ENCODE measurements around the gene TPH2.

TPH2 gene

DNA sequence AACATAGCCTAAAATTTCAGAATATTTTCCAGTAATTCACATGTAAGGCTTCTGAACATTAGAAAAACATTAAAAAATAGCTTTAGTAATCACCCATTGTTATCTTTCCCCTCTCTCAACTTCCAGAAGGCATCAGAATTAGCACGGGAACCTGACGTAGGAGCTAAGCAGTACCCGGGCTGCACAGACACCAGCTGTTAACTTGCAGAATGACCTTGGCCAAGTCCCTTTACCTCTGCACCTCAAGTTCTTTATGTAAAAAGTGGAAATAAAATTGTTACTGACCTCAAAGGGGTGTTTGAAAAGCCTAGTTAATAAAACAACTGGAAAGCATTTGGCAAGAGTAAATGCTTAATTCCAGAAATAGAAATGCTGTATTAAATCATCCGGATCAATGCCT lies 7.2 kb downstream of the TPH2 start:
- Histone ChIP-seq H3K4me3 (ENCODE audit: low read depth in 1 of 2, low read length in 2 of 2) (no peak overlapping the region), H3K27ac (ENCODE audit: low read depth, low read length) (no peak overlapping the region), H3K9ac (ENCODE audit: low read length) (no peak overlapping the region), H3K36me3 (ENCODE audit: insufficient read depth, low read length) (no peaks in the 10 kb centered on the region), H3K9me3 (ENCODE audit: low read length) (no peaks in the 10 kb centered on the region), H3K27me3 (ENCODE audit: control insufficient read depth in 1 of 2, insufficient read depth in 2 of 2, low read length in 2 of 2) (no peaks in the 10 kb centered on the region), H3K4me1 (ENCODE audit: insufficient read depth, low read length) (no peaks in the 10 kb centered on the region)

- H3K27me3 ChIP-seq (ENCODE audit: control insufficient read depth in 1 of 2, insufficient read depth in 2 of 2, low read length in 2 of 2): no peaks in the 10 kb centered on the region
- H3K36me3 ChIP-seq (ENCODE audit: insufficient read depth, low read length): no peaks in the 10 kb centered on the region
- no peaks in the 10 kb centered on the region for H3K4me1 ChIP-seq (ENCODE audit: insufficient read depth, low read length)
- H3K4me3 ChIP-seq (ENCODE audit: low read depth in 1 of 2, low read length in 2 of 2): no peak overlapping the region
- no peaks in the 10 kb centered on the region for H3K9me3 ChIP-seq (ENCODE audit: low read length)
- H3K27ac ChIP-seq (ENCODE audit: low read depth, low read length): no peak overlapping the region
- H3K9ac ChIP-seq (ENCODE audit: low read length): no peak overlapping the region
Observed at GRCh38 chr12:71947645-71948105, 9.0 kb downstream of the TPH2 start.

- H3K4me1 ChIP-seq (ENCODE audit: insufficient read depth, low read length): no peaks in the 10 kb centered on the region
- no peaks in the 10 kb centered on the region for H3K36me3 ChIP-seq (ENCODE audit: insufficient read depth, low read length)
- H3K4me3 ChIP-seq (ENCODE audit: low read depth in 1 of 2, low read length in 2 of 2): no peak overlapping the region
- no peaks in the 10 kb centered on the region for H3K27me3 ChIP-seq (ENCODE audit: control insufficient read depth in 1 of 2, insufficient read depth in 2 of 2, low read length in 2 of 2)
- no peak overlapping the region for H3K27ac ChIP-seq (ENCODE audit: low read depth, low read length)
- no peaks in the 10 kb centered on the region for H3K9me3 ChIP-seq (ENCODE audit: low read length)
- no peak overlapping the region for H3K9ac ChIP-seq (ENCODE audit: low read length)
Observed at GRCh38 chr12:71948390-71948789, 9.7 kb downstream of the TPH2 start.

DNA sequence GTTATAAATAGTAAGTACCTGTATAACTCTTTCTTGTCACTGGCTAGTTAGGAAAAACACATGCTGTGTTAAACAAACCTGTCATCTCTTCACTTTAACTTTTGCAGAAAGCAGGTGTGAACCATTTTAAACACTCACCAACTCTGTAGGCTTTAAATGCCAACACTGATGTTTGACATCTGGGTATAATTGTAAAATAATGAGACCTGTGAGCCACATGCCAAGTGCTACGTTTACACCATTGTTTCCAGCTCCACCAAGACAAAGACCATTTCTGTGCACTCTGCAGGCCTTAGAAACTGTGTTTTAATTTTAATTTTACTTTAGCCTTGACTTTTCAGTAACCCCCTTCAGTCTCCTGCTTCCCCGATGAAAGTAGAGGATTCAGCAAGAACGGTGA lies 11.0 kb downstream of the TPH2 start:
- H3K9ac ChIP-seq (ENCODE audit: low read length): no peak overlapping the region
- H3K27ac ChIP-seq (ENCODE audit: low read depth, low read length): no peak overlapping the region
- H3K4me3 ChIP-seq (ENCODE audit: low read depth in 1 of 2, low read length in 2 of 2): no peak overlapping the region
- no peaks in the 10 kb centered on the region for H3K9me3 ChIP-seq (ENCODE audit: low read length)
- no peaks in the 10 kb centered on the region for H3K4me1 ChIP-seq (ENCODE audit: insufficient read depth, low read length)
- H3K36me3 ChIP-seq (ENCODE audit: insufficient read depth, low read length): no peaks in the 10 kb centered on the region
- no peaks in the 10 kb centered on the region for H3K27me3 ChIP-seq (ENCODE audit: control insufficient read depth in 1 of 2, insufficient read depth in 2 of 2, low read length in 2 of 2)

GRCh38 chr12:71950404-71950803 lies 11.8 kb downstream of the TPH2 start:
- Histone ChIP-seq H3K27me3 (ENCODE audit: control insufficient read depth in 1 of 2, insufficient read depth in 2 of 2, low read length in 2 of 2) (no peaks in the 10 kb centered on the region), H3K4me1 (ENCODE audit: insufficient read depth, low read length) (no peaks in the 10 kb centered on the region), H3K9me3 (ENCODE audit: low read length) (no peaks in the 10 kb centered on the region), H3K4me3 (ENCODE audit: low read depth in 1 of 2, low read length in 2 of 2) (no peak overlapping the region), H3K9ac (ENCODE audit: low read length) (no peak overlapping the region), H3K27ac (ENCODE audit: low read depth, low read length) (no peak overlapping the region), H3K36me3 (ENCODE audit: insufficient read depth, low read length) (no peaks in the 10 kb centered on the region)

DNA sequence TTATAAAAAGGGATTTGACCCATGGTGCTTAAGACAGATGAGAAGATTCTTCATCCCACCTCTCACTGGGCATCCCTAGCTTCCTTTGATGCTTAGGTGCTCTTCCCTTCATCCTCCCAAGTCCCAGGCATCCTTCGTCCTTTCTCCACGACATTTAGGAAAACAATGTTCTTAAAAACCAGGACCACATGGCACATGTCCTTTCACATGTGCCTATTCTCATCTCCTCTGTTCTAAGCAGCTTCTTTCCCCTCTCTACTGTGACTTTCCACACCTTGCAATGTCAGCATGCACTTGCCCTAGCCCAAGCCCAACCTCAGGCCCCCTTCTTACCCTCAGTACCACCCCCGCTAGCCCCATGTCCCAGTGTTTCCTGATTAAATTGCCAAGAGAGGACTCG lies 12.2 kb downstream of the TPH2 start:
- H3K9me3 ChIP-seq (ENCODE audit: low read length): no peaks in the 10 kb centered on the region
- H3K9ac ChIP-seq (ENCODE audit: low read length): no peak overlapping the region
- H3K27me3 ChIP-seq (ENCODE audit: control insufficient read depth in 1 of 2, insufficient read depth in 2 of 2, low read length in 2 of 2): no peaks in the 10 kb centered on the region
- no peaks in the 10 kb centered on the region for H3K4me1 ChIP-seq (ENCODE audit: insufficient read depth, low read length)
- no peaks in the 10 kb centered on the region for H3K36me3 ChIP-seq (ENCODE audit: insufficient read depth, low read length)
- H3K27ac ChIP-seq (ENCODE audit: low read depth, low read length): no peak overlapping the region
- H3K4me3 ChIP-seq (ENCODE audit: low read depth in 1 of 2, low read length in 2 of 2): no peak overlapping the region

DNA sequence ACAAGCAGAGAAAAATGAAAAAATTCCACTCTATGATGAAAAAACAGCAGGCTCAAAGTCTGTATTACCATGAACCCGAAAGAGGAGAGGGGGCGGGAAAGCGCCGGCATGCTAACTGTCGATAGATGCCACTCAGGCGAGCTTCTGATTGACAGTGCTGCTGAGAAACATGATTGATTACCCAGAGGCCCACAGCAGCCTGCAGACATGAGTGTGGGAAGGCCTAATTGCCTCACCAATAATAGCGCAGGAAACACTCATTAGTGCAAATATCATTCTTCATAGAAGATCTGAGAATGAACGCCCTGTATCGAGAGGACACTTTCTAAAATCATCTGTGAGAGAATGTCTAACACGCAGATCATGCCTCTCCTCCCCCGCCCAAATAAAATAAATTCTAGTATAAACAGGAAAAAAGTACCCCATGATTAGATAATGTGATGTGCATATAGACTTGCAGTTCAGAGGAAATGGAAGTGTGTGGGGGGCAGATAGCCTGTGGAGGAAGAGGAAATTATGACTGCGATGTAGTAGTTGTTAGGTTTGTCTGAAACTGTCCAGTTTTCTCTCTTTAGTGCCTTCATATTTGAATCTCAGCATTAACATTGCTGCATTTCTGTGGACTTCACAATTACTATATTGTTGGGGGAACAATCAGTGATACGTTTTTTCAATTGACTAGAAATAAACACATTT lies 15.6 kb downstream of the TPH2 start:
- Histone ChIP-seq H3K27me3 (ENCODE audit: control insufficient read depth in 1 of 2, insufficient read depth in 2 of 2, low read length in 2 of 2) (no peaks in the 10 kb centered on the region), H3K36me3 (ENCODE audit: insufficient read depth, low read length) (no peaks in the 10 kb centered on the region), H3K9me3 (ENCODE audit: low read length) (no peaks in the 10 kb centered on the region), H3K9ac (ENCODE audit: low read length) (no peak overlapping the region), H3K4me3 (ENCODE audit: low read depth in 1 of 2, low read length in 2 of 2) (no peak overlapping the region), H3K4me1 (ENCODE audit: insufficient read depth, low read length) (peaks cover 13% of the 10 kb centered on the region), H3K27ac (ENCODE audit: low read depth, low read length) (no peak overlapping the region)

DNA sequence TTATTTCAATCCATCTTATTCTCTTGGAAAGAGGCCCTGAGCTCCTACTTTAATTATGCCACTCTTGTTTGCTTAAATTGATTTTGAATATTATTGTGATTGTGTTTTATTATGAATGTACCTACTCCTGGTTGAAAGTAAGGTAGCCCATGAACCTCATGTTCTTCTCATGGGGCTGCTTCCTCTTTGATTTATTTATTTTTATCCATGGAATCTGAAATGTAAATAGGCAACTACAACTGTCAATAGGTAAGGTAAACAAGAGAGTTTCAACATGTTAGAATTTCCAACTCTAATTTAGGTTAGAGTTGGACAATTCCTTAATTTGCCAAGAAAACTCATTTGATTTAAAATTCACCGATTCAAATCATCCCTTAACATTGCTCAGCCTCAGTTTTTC lies 16.2 kb downstream of the TPH2 start:
- no peak overlapping the region for H3K9ac ChIP-seq (ENCODE audit: low read length)

DNA sequence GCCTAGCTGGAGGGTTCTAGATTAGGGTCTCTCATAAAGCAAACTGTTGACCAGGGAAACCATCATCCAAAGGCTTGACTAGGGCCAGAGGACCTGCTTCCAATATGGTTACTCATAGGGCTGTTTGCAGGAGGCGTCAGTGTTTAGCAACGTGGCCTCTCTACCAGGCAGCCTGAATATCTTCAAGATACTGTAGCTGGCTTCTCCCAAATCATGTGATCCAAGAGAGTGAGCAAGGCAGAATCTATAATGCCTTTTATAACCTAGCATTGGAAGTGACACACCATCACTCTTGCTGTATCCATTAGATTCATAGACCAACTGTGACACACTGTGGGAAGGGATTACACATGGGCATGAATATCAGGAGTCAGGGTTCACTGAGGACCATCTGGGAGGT lies 17.3 kb downstream of the TPH2 start:
- Histone ChIP-seq H3K4me3 (ENCODE audit: low read depth in 1 of 2, low read length in 2 of 2) (no peak overlapping the region), H3K9ac (ENCODE audit: low read length) (no peak overlapping the region), H3K4me1 (ENCODE audit: insufficient read depth, low read length) (peaks cover 13% of the 10 kb centered on the region), H3K9me3 (ENCODE audit: low read length) (no peaks in the 10 kb centered on the region), H3K27ac (ENCODE audit: low read depth, low read length) (no peak overlapping the region), H3K36me3 (ENCODE audit: insufficient read depth, low read length) (no peaks in the 10 kb centered on the region), H3K27me3 (ENCODE audit: control insufficient read depth in 1 of 2, insufficient read depth in 2 of 2, low read length in 2 of 2) (no peaks in the 10 kb centered on the region)

More for the DNA sequence above, 16.2 kb downstream of the TPH2 start:
- no peaks in the 10 kb centered on the region for H3K9me3 ChIP-seq (ENCODE audit: low read length)
- H3K27ac ChIP-seq (ENCODE audit: low read depth, low read length): no peak overlapping the region
- H3K27me3 ChIP-seq (ENCODE audit: control insufficient read depth in 1 of 2, insufficient read depth in 2 of 2, low read length in 2 of 2): no peaks in the 10 kb centered on the region
- peaks cover 13% of the 10 kb centered on the region for H3K4me1 ChIP-seq (ENCODE audit: insufficient read depth, low read length)
- no peak overlapping the region for H3K4me3 ChIP-seq (ENCODE audit: low read depth in 1 of 2, low read length in 2 of 2)
- H3K36me3 ChIP-seq (ENCODE audit: insufficient read depth, low read length): no peaks in the 10 kb centered on the region

GRCh38 chr12:71958056-71958455 lies 19.4 kb downstream of the TPH2 start:
- Histone ChIP-seq H3K27me3 (ENCODE audit: control insufficient read depth in 1 of 2, insufficient read depth in 2 of 2, low read length in 2 of 2) (no peaks in the 10 kb centered on the region), H3K27ac (ENCODE audit: low read depth, low read length) (no peak overlapping the region), H3K36me3 (ENCODE audit: insufficient read depth, low read length) (no peaks in the 10 kb centered on the region), H3K9ac (ENCODE audit: low read length) (no peak overlapping the region), H3K4me3 (ENCODE audit: low read depth in 1 of 2, low read length in 2 of 2) (no peak overlapping the region), H3K4me1 (ENCODE audit: insufficient read depth, low read length) (peaks cover 13% of the 10 kb centered on the region), H3K9me3 (ENCODE audit: low read length) (no peaks in the 10 kb centered on the region)

DNA sequence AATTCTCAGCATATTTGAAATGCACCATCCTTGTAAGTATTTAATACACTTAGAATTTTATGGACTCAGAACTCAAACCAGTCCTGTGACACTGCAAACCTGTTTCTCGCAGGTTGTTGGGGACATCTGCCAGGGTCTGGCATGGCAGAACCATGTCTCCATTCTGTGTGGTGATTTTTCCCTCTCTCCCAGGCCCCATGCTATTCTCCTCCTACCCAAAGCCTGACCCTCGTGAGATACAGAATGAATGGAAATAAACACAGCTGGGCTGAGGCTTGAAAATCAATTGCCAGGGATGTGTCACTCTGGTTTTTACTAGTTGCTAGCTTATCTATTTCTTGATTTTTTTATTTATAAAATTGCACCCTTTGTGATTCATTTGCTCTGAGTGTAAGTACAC lies 19.8 kb downstream of the TPH2 start:
- Histone ChIP-seq H3K27ac (ENCODE audit: low read depth, low read length) (no peak overlapping the region), H3K36me3 (ENCODE audit: insufficient read depth, low read length) (no peaks in the 10 kb centered on the region), H3K9me3 (ENCODE audit: low read length) (no peaks in the 10 kb centered on the region), H3K4me3 (ENCODE audit: low read depth in 1 of 2, low read length in 2 of 2) (no peak overlapping the region), H3K9ac (ENCODE audit: low read length) (no peak overlapping the region), H3K4me1 (ENCODE audit: insufficient read depth, low read length) (peaks cover 13% of the 10 kb centered on the region), H3K27me3 (ENCODE audit: control insufficient read depth in 1 of 2, insufficient read depth in 2 of 2, low read length in 2 of 2) (no peaks in the 10 kb centered on the region)

- no peak overlapping the region for H3K27ac ChIP-seq (ENCODE audit: low read depth, low read length)
- H3K9ac ChIP-seq (ENCODE audit: low read length): no peak overlapping the region
- H3K4me1 ChIP-seq (ENCODE audit: insufficient read depth, low read length): peaks cover 13% of the 10 kb centered on the region
- H3K27me3 ChIP-seq (ENCODE audit: control insufficient read depth in 1 of 2, insufficient read depth in 2 of 2, low read length in 2 of 2): no peaks in the 10 kb centered on the region
- no peaks in the 10 kb centered on the region for H3K9me3 ChIP-seq (ENCODE audit: low read length)
- no peaks in the 10 kb centered on the region for H3K36me3 ChIP-seq (ENCODE audit: insufficient read depth, low read length)
- no peak overlapping the region for H3K4me3 ChIP-seq (ENCODE audit: low read depth in 1 of 2, low read length in 2 of 2)
Observed at GRCh38 chr12:71958993-71959578, 20.4 kb downstream of the TPH2 start.
